ENCODE results near the gene RAI1.

GRCh38 chr17:17761894-17762743, 80.9 kb downstream of the RAI1 start:
- no peak for TF ChIP-seq HDAC2 (IDR thresholded peaks at IDR 0.05)
- TF ChIP-seq CTCF (IDR thresholded peaks at IDR 0.05) = no peak
- no peak for TF ChIP-seq MAX (IDR thresholded peaks at IDR 0.05)
- TF ChIP-seq POLR2A (IDR thresholded peaks at IDR 0.05; ENCODE audit: low read length) = no peak
- no peak for TF ChIP-seq CBX8 (IDR thresholded peaks at IDR 0.05)
- TF ChIP-seq USF2 (IDR thresholded peaks at IDR 0.05) = no peak

Data from A549 (cell line).